Activated CD8-positive, alpha-beta memory T cell treated with anti-CD3 and anti-CD28 coated beads for 24 hours (primary cell): Measurements from ENCODE around the gene DDAH1.
"Not testable (repeated sequence)": the region's sequence is repeated elsewhere in the genome, so short reads cannot be mapped to it uniquely, and the experiment has no call there.

Source experiments
- DNase-seq: peaks from one replicate; pipeline ENCODE4 v3.0.0-alpha.2; 2020

DDAH1 gene

GRCh38 chr1:85356130-85356529, 108.8 kb downstream of the DDAH1 start:
- DNase-seq = no peak

DNA sequence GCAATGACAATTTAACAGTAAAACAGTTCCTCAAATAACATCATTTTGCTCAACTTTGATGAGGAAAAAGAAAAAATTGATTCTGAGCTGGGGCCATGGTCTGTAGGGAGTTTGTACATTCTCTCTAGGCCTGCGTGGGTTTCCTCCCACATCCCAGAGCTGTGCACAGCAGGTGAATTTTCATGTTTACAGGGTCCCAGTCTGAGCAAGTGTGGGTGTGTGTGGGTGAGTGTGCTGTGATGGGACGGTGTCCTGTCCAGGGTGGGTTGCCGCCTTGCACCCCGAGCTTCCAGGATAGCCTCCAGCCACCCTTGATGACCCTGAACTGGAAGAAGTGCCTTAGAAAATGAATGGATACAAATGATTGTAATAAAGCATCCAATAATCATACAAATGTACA, 112.9 kb downstream of the DDAH1 start:
- DNase-seq = no peak

DNA sequence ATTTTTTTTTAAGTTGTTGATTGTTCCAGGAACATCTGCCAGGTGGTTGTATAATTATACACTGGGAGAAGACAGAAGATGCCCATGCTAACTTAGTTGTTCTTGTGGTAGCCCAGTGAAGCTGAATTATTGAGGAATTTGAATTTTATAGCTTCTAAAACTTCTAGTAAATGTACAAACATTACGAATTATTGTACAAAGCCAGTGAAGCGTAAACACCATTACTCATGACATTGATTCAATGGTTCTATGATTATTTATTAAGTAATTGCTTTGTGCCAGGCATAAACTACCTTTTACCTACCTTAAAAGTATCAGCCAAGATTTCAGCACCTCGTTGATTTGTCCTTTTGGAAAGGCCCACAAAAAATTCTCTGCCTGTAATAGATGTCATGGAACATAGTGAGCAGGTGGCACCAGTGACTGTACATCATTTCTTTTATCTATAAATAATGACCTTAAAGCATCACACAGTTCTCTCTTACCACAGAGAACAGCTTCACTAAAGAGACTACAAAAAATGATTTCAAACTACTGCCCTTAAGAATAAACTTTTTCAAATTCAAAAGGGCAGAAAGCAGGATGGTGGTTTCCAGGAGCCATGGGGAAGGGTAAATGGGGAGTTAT, 113.6 kb downstream of the DDAH1 start:
- DNase-seq = no peak

DNA sequence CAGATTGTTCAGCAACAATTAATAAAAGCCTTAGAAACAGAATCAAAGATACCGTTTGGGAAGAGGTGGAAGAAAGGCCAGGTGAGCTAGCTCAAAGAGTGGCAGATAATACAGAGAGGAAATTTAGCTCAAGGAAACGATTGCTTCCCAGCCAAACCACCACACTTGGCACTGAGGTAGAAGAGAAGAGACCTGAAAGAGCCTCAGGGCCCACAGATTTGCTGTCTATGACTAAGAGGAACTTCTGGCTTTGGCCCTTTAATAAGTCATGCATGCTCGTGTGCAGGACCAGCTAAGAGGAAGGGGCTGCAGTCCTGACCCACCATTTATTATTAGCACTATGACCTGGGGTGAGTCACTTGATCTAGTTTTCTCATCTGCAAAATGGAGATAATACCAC, 115.7 kb downstream of the DDAH1 start:
- DNase-seq = no peak

- DNase-seq = no peak
Observed at GRCh38 chr1:85347908-85348307, 117.1 kb downstream of the DDAH1 start.

DNA sequence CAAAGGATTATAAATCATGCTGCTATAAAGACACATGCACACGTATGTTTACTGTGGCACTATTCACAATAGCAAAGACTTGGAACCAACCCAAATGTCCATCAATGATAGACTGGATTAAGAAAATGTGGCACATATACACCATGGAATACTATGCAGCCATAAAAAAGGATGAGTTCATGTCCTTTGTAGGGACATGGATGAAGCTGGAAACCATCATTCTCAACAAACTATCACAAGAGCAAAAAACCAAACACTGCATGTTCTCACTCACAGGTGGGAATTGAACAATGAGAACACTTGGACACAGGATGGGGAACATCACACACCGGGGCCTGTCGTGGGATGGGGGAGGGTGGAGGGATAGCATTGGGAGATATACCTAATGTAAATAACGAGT, 117.7 kb downstream of the DDAH1 start:
- DNase-seq = not testable (repeated sequence)

- no peak for DNase-seq
Observed at GRCh38 chr1:85344256-85344694, 120.7 kb downstream of the DDAH1 start.

GRCh38 chr1:85343612-85344255, 121.2 kb downstream of the DDAH1 start:
- no peak for DNase-seq

DNA sequence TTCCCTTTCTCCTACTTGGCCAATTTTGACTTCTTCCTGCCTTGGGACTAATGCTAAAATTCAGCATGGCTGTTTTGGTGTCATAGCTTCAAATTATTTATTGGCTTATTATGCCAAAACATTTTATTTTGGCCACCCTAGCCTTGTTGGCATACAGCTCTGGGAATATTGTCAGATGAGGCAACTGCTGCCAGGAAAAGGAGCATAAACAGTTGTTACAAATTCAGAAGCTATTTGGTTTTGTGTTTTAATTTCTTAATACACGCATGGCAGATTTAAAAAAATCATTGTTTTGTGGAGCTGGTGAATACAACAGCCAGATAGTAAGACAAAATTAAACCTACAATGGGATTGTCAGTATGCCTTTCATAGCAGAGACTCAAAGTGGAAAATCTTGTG, 121.7 kb downstream of the DDAH1 start:
- DNase-seq = no peak

- no peak for DNase-seq
Observed at GRCh38 chr1:85342207-85342606, 122.8 kb downstream of the DDAH1 start.

- no peak for DNase-seq
Observed at GRCh38 chr1:85340427-85340826, 124.5 kb downstream of the DDAH1 start.

- DNase-seq = no peak
Observed at GRCh38 chr1:85339656-85340399, 125.1 kb downstream of the DDAH1 start.

DNA sequence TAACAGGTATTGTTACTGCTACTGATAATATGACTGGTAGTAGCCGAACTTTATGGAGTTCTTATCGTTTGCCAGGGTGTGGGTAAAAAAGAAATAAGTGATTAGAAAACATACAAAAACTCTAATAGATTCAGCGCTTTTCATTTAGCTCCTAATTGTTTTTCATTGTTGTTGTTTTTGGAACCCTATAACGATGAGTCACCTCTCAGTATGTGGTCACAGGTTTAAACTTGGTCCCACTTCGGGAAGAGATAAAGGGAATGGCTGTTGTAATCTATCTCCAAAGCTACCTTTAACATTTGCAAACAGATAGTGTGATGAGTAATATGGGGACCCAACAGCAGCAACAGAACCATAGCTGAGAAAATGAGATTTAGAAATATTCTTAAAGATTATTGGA, 125.9 kb downstream of the DDAH1 start:
- no peak for DNase-seq

GRCh38 chr1:85334962-85335361, 130.0 kb downstream of the DDAH1 start:
- no peak for DNase-seq

- DNase-seq = no peak
Observed at GRCh38 chr1:85333186-85333585, 131.8 kb downstream of the DDAH1 start.

- DNase-seq = no peak
Observed at GRCh38 chr1:85332575-85332974, 132.4 kb downstream of the DDAH1 start.

DNA sequence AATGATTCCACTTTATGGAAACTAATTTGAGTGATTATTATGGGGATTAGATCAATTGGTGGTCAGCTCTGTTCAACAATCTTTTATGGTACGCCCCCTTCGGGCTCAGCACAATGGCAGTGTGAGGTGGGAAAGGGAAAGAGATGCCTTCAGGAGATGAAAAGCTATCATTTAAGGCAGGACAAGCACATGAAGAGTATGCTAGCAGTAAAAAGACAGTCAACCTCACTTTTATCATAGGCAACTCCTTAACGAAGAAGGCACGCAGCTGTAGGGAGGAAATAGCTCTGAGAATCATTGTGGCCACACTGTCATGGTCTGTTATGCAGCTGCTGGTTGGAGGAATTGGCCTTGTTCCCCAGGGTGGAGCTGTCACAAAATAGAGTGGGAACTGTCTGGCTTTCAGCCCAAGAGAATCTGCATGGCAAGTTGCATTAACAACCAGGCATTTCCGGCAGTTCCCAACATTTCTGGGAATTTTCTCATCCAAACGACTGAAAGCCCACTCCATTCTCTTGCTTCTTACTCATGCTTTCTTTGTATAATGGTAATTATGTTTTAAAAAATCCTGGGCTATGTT, 134.2 kb downstream of the DDAH1 start:
- DNase-seq = no peak

GRCh38 chr1:85330214-85330631, 134.7 kb downstream of the DDAH1 start:
- DNase-seq = no peak

DNA sequence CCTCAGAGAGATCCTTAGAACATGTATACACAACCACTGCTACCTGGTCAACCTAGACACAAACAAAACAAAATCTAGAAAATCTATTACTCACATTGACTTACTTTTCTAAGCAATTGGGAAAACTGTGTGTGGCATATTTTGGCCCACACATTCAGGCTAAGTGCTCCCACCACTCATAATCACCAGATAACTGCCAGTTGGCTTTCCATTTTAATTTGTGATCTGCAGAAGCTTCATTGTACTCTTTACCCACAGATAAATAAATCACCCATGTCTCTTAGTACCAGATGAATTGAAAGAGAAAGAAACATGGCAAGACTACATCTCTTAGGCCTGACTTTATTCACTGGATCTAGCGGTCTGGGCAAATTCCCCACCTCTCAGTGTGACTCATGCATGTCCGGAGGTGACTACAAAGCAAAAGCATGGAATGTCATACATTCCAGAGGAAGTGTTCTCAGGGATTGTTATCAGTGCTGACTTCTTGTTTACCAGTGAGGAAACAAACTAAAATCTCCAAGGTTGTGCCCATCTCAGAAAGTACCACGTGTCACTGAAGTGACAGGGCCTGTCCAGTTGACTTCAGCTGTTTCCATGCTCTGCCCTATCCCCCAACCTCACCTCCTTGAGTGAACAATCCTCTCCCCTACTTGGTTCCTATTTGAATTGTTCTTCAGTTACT, 136.1 kb downstream of the DDAH1 start:
- no peak for DNase-seq

DNA sequence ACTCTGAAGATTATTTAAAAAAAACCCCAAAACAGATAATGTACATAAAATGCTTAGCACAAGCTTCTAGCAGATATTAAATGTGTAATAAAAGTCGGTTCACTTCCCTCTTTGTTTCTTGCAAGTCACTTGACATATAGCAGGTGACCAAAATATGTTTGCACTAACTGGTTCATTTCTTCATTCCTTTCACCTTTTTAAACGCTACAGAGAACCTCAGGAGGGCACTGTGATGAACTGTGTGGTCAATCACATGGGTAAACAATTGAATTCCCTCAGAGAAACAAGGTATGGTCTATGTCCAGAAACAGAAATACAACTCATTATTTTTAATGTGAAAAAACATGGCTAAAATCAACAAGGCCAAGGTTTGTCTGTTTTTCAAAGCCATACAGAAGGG, 137.2 kb downstream of the DDAH1 start:
- DNase-seq = no peak

- DNase-seq = no peak
Observed at GRCh38 chr1:85326851-85327250, 138.1 kb downstream of the DDAH1 start.

DNA sequence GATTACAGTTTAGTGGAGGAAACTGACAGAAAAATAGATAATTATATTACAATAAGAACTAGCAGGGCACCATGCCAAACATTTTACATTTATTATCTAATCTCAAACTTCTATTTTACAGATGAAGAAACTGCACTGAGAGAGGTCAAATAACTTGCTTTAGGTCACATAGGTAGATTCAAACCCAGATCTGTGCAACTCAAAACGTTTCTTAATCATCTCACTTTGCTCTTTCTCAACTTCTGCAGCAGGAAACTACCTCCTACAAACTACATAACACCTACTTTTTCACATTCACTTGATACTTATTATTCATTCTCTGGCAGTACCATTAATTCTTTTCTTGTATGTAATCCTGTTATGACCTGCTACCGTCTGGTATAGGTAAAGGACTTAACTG, 138.6 kb downstream of the DDAH1 start:
- no peak for DNase-seq

GRCh38 chr1:85325920-85326319, 139.0 kb downstream of the DDAH1 start:
- no peak for DNase-seq
